Upper lobe of left lung (tissue), 4 donors: Measurements from ENCODE around the gene WFDC12.

ENCODE experiments used
- CTCF ChIP-seq, 6 experiments: fragments of 450-650 bp in 4 of 6; fragments of 200-600 bp in 2 of 6; sonication (generic) in 2 of 6; IDR thresholded peaks; one replicate each; pipeline ENCODE4 v1.5.1; 2016 to 2019; ENCODE audit warnings: antibody characterized with exemption in 6 of 6
- EP300 ChIP-seq, 4 donors: sonication (generic); formaldehyde crosslinking; IDR thresholded peaks; one replicate each; pipeline ENCODE4 v1.5.1; 2017; ENCODE audit warnings: antibody characterized with exemption in 4 of 4, control low read depth in 2 of 4
- POLR2A ChIP-seq, 4 donors: fragments of 450-650 bp; IDR thresholded peaks; one replicate each; pipeline ENCODE4 v1.5.1; 2016 to 2017; ENCODE audit warnings: antibody characterized with exemption in 4 of 4, mild to moderate bottlenecking in 2 of 4

GRCh38 chr20:45124365-45124764, at the start of gene WFDC12:
- TF ChIP-seq CTCF (IDR thresholded peaks at IDR 0.05): no peak
- TF ChIP-seq EP300 (IDR thresholded peaks at IDR 0.05): no peak
- TF ChIP-seq POLR2A (IDR thresholded peaks at IDR 0.05): no peak
